CD4-positive, alpha-beta T cell (primary cell): ENCODE data around the gene PTGS1. TPM values are rescaled to one million over a fixed set of nuclear protein-coding genes. Genes with fewer than 3 reads are reported as not detected.

Experiments
- ATAC-seq: fragments of 200-7000 bp; cut with Tn5 transposase; one replicate; pipeline ENCODE4 v1.10.0; 2022; ENCODE audit warnings: mild to moderate bottlenecking; ENCODE audit not compliant: poor library complexity
- CTCF ChIA-PET: fragments of 350-600 bp; sonication (Branson Sonifier 250); formaldehyde crosslinking; loops from one replicate; lab custom pipeline; 2021; ENCODE audit warnings: antibody characterized with exemption, inconsistent platforms; lab: Charles Lee
- POLR2A ChIA-PET: fragments of 350-600 bp; sonication (Branson Sonifier 250); formaldehyde crosslinking; loops from one replicate; lab custom pipeline; 2021; ENCODE audit warnings: antibody characterized with exemption, inconsistent platforms; lab: Charles Lee
- DNase-seq, 14 experiments: peaks; one replicate each; pipeline ENCODE4 v3.0.0-alpha.2; 2013 to 2020; ENCODE audit warnings: mixed read lengths in 2 of 14
- H3K27ac ChIP-seq, 2 donors: one replicate each; pipeline versions ENCODE4 v1.5.1 to v1.7.0; 2013; ENCODE audit warnings: low read length in 2 of 2, low read depth in 1 of 2, mild to moderate bottlenecking in 1 of 2
- H3K27me3 ChIP-seq, 2 experiments: 1 replicate in 1 of 2; 2 replicates in 1 of 2; pipeline versions ENCODE4 v1.6.1 to v1.7.0; 2013; ENCODE audit warnings: low read length in 2 of 2, control low read depth in 1 of 2, mild to moderate bottlenecking in 1 of 2, moderate library complexity in 1 of 2; ENCODE audit not compliant: insufficient read depth in 2 of 2, control insufficient read depth in 1 of 2
- H3K36me3 ChIP-seq: one replicate; pipeline ENCODE4 v1.6.1; 2013; ENCODE audit warnings: low read length, control low read depth; ENCODE audit not compliant: insufficient read depth
- H3K4me1 ChIP-seq: one replicate; pipeline ENCODE4 v1.6.1; 2013; ENCODE audit warnings: low read length, control low read depth; ENCODE audit not compliant: insufficient read depth
- H3K4me3 ChIP-seq: one replicate; pipeline ENCODE4 v1.5.1; 2013; ENCODE audit warnings: mild to moderate bottlenecking, low read length, moderate library complexity
- H3K9me3 ChIP-seq, 2 experiments: 1 replicate in 1 of 2; 2 replicates in 1 of 2; pipeline versions ENCODE4 v1.6.1 to v1.7.0; 2013; ENCODE audit warnings: low read length in 2 of 2, mild to moderate bottlenecking in 2 of 2, control low read depth in 1 of 2, moderate library complexity in 1 of 2; ENCODE audit not compliant: control insufficient read depth in 1 of 2, insufficient read depth in 1 of 2
- H3K27ac Mint-ChIP-seq: one replicate; pipeline ENCODE4 v1.8.0; 2020; ENCODE audit warnings: mixed read lengths
- H3K27me3 Mint-ChIP-seq: one replicate; pipeline ENCODE4 v1.8.0; 2021; ENCODE audit warnings: mixed read lengths
- H3K36me3 Mint-ChIP-seq: one replicate; pipeline ENCODE4 v1.8.0; 2021; ENCODE audit warnings: low read depth, mixed read lengths
- H3K4me1 Mint-ChIP-seq: one replicate; pipeline ENCODE4 v1.8.0; 2021; ENCODE audit warnings: low read depth, mixed read lengths
- H3K4me3 Mint-ChIP-seq: one replicate; pipeline ENCODE4 v1.8.0; 2020; ENCODE audit warnings: mild to moderate bottlenecking, mixed read lengths
- H3K9me3 Mint-ChIP-seq: one replicate; pipeline ENCODE4 v1.8.0; 2020; ENCODE audit warnings: mixed read lengths
- CTCF ChIP-seq: fragments of 200-600 bp; IDR thresholded peaks from one replicate; pipeline ENCODE4 v1.8.0; 2022; ENCODE audit warnings: antibody characterized with exemption, mild to moderate bottlenecking
- intact Hi-C, 2 experiments: fragments of 100-400 bp; cut with DNase I in 1 of 2; cut with micrococcal nuclease in 1 of 2; formaldehyde crosslinking; loops; one replicate each; pipeline versions ENCODE4 v1.15.1 to v1.9.0; 2023 to 2025; cut with DNase I, micrococcal nuclease
- total RNA-seq, 174 experiments: library from RNA in 2 of 174; stranded (reverse) in 2 of 174; gene quantifications; one replicate each; pipeline ENCODE4 v1.2.3 and lab custom pipeline; 2021 to 2026

Gene PTGS1
- total RNA-seq, 2 experiments from 2014 or later: 0.14 to 0.27 TPM

GRCh38 chr9:122376796-122377195 is 6.0 kb downstream of the PTGS1 start:
- H3K4me1 Mint-ChIP-seq: no peaks in the 10 kb centered on the region
- POLR2A ChIA-PET: no interaction called here

GRCh38 chr9:122377241-122378164 is 6.7 kb downstream of the PTGS1 start:
- Mint-ChIP-seq H3K4me1 (no peaks in the 10 kb centered on the region), H3K27ac (no peak overlapping the region), H3K27me3 (peaks cover 35% of the 10 kb centered on the region), H3K36me3 (no peaks in the 10 kb centered on the region), H3K4me3 (no peak overlapping the region), H3K9me3 (peaks cover 2% of the 10 kb centered on the region)
- H3K9me3 ChIP-seq: peaks cover 8 to 12% of the 10 kb centered on the region in 2 experiments
- no peak for TF ChIP-seq CTCF
- H3K36me3 ChIP-seq: no peaks in the 10 kb centered on the region
- no peak for DNase-seq
- no peak for ATAC-seq
- H3K27me3 ChIP-seq: peaks cover 4 to 5% of the 10 kb centered on the region in 2 experiments
- ChIA-PET POLR2A (no interaction called here), CTCF (no interaction called here)
- no peaks in the 10 kb centered on the region for H3K4me1 ChIP-seq
- intact Hi-C loops: no loop called here
- H3K4me3 ChIP-seq: no peak overlapping the region
- H3K27ac ChIP-seq: no peak overlapping the region

More at GRCh38 chr9:122376796-122377195, 6.0 kb downstream of the PTGS1 start:
- Histone ChIP-seq H3K27ac (no peak overlapping the region), H3K36me3 (no peaks in the 10 kb centered on the region), H3K9me3 (peaks cover 8 to 12% of the 10 kb centered on the region in 2 experiments), H3K4me3 (no peak overlapping the region), H3K27me3 (peaks cover 8% of the 10 kb centered on the region in 2 experiments), H3K4me1 (no peaks in the 10 kb centered on the region)
- H3K27me3 Mint-ChIP-seq: peaks cover 42% of the 10 kb centered on the region
- DNase-seq (no peak), ATAC-seq (no peak)
- intact Hi-C loops: no loop called here
- H3K9me3 Mint-ChIP-seq: peaks cover 2% of the 10 kb centered on the region
- H3K4me3 Mint-ChIP-seq: no peak overlapping the region
- CTCF ChIA-PET: no interaction called here
- no peak overlapping the region for H3K27ac Mint-ChIP-seq
- no peak for TF ChIP-seq CTCF
- no peaks in the 10 kb centered on the region for H3K36me3 Mint-ChIP-seq

GRCh38 chr9:122378236-122378635 is 7.4 kb downstream of the PTGS1 start:
- POLR2A ChIA-PET: no interaction called here
- ATAC-seq: no peak
- Mint-ChIP-seq H3K4me1 (no peaks in the 10 kb centered on the region), H3K36me3 (no peaks in the 10 kb centered on the region), H3K27me3 (peaks cover 28% of the 10 kb centered on the region), H3K4me3 (no peak overlapping the region), H3K9me3 (peaks cover 2% of the 10 kb centered on the region), H3K27ac (no peak overlapping the region)
- Histone ChIP-seq H3K36me3 (no peaks in the 10 kb centered on the region), H3K4me3 (no peak overlapping the region), H3K4me1 (no peaks in the 10 kb centered on the region), H3K9me3 (peaks cover 8 to 12% of the 10 kb centered on the region in 2 experiments), H3K27me3 (peaks cover 4 to 5% of the 10 kb centered on the region in 2 experiments), H3K27ac (no peak overlapping the region)
- CTCF ChIA-PET: no interaction called here
- intact Hi-C loops: no loop called here
- DNase-seq: no peak
- TF ChIP-seq CTCF: no peak
